Activated CD4-positive, alpha-beta memory T cell treated with anti-CD3 and anti-CD28 coated beads, Interleukin-2, amount 10 ng/mL, durations not matched to agents 7 days and 5 days (primary cell): ENCODE results near the gene DNAH10. TPM values are rescaled to one million over a fixed set of nuclear protein-coding genes. Genes with fewer than 3 reads are reported as not detected.
"Not testable (repeated sequence)": the region's sequence is repeated elsewhere in the genome, so short reads cannot be mapped to it uniquely, and the experiment has no call there.

Experiments used
- CTCF ChIA-PET: fragments of 350-600 bp; sonication (Branson Sonifier 250); formaldehyde crosslinking; loops from one replicate; lab custom pipeline; 2021; ENCODE audit warnings: antibody characterized with exemption, inconsistent platforms; lab: Charles Lee
- POLR2A ChIA-PET: fragments of 350-600 bp; sonication (Branson Sonifier 250); formaldehyde crosslinking; loops from one replicate; lab custom pipeline; 2021; ENCODE audit warnings: antibody characterized with exemption; lab: Charles Lee
- DNase-seq: peaks from one replicate; pipeline ENCODE4 v3.0.0-alpha.2; 2020
- H3K27ac Mint-ChIP-seq: one replicate; pipeline ENCODE4 v1.8.0; 2021; ENCODE audit warnings: mild to moderate bottlenecking, mixed read lengths
- H3K27me3 Mint-ChIP-seq: one replicate; pipeline ENCODE4 v1.8.0; 2021; ENCODE audit warnings: mixed read lengths
- H3K36me3 Mint-ChIP-seq: one replicate; pipeline ENCODE4 v1.8.0; 2021; ENCODE audit warnings: low read depth, mixed read lengths
- H3K4me1 Mint-ChIP-seq: one replicate; pipeline ENCODE4 v1.8.0; 2021; ENCODE audit warnings: mixed read lengths
- H3K4me3 Mint-ChIP-seq: one replicate; pipeline ENCODE4 v1.8.0; 2021; ENCODE audit warnings: mild to moderate bottlenecking, mixed read lengths
- H3K9me3 Mint-ChIP-seq: one replicate; pipeline ENCODE4 v1.8.0; 2021; ENCODE audit warnings: mixed read lengths
- total RNA-seq, 2 experiments: library from RNA; stranded (reverse); gene quantifications; one replicate each; pipeline ENCODE4 v1.2.3, GENCODE V29; 2021

Gene DNAH10
- total RNA-seq, 2 experiments from 2014 or later, result 0.13 TPM; not detected in 1

- POLR2A ChIA-PET, result no interaction called here
- CTCF ChIA-PET, result no interaction called here
Measured at GRCh38 chr12:123941624-123942237, 179.6 kb downstream of the DNAH10 start.

DNA sequence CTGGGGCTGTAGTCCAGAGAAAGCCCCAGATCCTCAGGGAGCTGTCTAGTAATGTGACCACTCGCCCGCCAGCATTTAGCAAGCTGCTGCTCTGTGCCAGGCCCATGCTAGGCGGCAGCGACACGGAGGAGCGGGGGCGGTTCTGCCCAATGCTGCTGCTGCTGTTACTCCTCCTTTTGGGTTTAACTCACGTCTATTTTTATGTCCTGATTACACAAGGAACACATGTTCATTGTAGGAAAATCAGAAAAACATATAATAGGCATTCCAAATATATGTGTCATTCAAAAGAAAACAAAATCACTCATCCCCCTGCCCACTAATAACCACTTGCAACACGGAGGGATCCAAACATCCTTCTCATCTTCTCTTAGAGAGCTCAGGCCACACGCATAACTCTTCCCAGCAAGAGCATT is 180.1 kb downstream of the DNAH10 start:
- ChIA-PET POLR2A (no interaction called here), CTCF (no interaction called here)
- Mint-ChIP-seq H3K36me3 (peaks cover 13% of the 10 kb centered on the region), H3K4me3 (no peak overlapping the region), H3K27ac (no peak overlapping the region), H3K4me1 (peaks cover 20% of the 10 kb centered on the region), H3K27me3 (no peaks in the 10 kb centered on the region), H3K9me3 (no peaks in the 10 kb centered on the region)
- DNase-seq, result no peak

More at GRCh38 chr12:123941624-123942237, 179.6 kb downstream of the DNAH10 start:
- Mint-ChIP-seq H3K9me3 (no peaks in the 10 kb centered on the region), H3K4me1 (peaks cover 21% of the 10 kb centered on the region), H3K27ac (no peak overlapping the region), H3K4me3 (no peak overlapping the region), H3K36me3 (peaks cover 15% of the 10 kb centered on the region), H3K27me3 (no peaks in the 10 kb centered on the region)
- no peak for DNase-seq

- ChIA-PET CTCF (no interaction called here), POLR2A (no interaction called here)
- no peaks in the 10 kb centered on the region for H3K27me3 Mint-ChIP-seq
- peaks cover 12% of the 10 kb centered on the region for H3K4me1 Mint-ChIP-seq
- no peaks in the 10 kb centered on the region for H3K9me3 Mint-ChIP-seq
- no peak overlapping the region for H3K4me3 Mint-ChIP-seq
- no peak for DNase-seq
- H3K27ac Mint-ChIP-seq, result no peak overlapping the region
- H3K36me3 Mint-ChIP-seq, result peaks cover 9% of the 10 kb centered on the region
Measured at GRCh38 chr12:123942911-123943648, 181.0 kb downstream of the DNAH10 start.

- Mint-ChIP-seq H3K27me3 (no peaks in the 10 kb centered on the region), H3K36me3 (peaks cover 9% of the 10 kb centered on the region), H3K9me3 (no peaks in the 10 kb centered on the region), H3K4me3 (no peak overlapping the region), H3K4me1 (peaks cover 4% of the 10 kb centered on the region), H3K27ac (no peak overlapping the region)
- ChIA-PET CTCF (no interaction called here), POLR2A (no interaction called here)
- no peak for DNase-seq
Measured at GRCh38 chr12:123943816-123944215, 181.7 kb downstream of the DNAH10 start.

DNA sequence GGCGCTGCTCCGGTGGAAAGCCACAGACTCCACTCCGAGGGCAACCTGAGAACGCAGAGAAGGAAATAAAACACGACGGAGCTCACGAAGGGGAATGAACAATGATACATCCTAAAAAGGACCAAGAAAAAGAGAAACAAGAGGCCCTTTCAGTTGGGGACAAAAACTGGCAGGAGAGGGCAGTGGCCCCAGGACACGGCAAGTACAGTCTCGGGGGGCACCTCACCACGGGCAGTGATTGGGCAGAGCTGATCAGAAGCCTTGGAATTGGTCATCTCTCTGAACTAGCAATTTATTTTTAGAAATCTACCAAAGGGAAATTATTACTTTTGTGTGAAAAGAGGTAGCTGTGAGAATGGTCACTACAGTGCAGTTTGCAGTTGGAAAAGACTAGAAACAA is 182.6 kb downstream of the DNAH10 start:
- Mint-ChIP-seq H3K27me3 (no peaks in the 10 kb centered on the region), H3K27ac (no peak overlapping the region), H3K36me3 (peaks cover 9% of the 10 kb centered on the region), H3K4me1 (no peaks in the 10 kb centered on the region), H3K9me3 (no peaks in the 10 kb centered on the region), H3K4me3 (no peak overlapping the region)
- ChIA-PET CTCF (no interaction called here), POLR2A (no interaction called here)
- no peak for DNase-seq

- Mint-ChIP-seq H3K27ac (no peak overlapping the region), H3K36me3 (peaks cover 9% of the 10 kb centered on the region), H3K9me3 (no peaks in the 10 kb centered on the region), H3K27me3 (no peaks in the 10 kb centered on the region), H3K4me3 (no peak overlapping the region), H3K4me1 (no peaks in the 10 kb centered on the region)
- ChIA-PET CTCF (no interaction called here), POLR2A (no interaction called here)
- no peak for DNase-seq
Measured at GRCh38 chr12:123945287-123946151, 183.4 kb downstream of the DNAH10 start.

DNA sequence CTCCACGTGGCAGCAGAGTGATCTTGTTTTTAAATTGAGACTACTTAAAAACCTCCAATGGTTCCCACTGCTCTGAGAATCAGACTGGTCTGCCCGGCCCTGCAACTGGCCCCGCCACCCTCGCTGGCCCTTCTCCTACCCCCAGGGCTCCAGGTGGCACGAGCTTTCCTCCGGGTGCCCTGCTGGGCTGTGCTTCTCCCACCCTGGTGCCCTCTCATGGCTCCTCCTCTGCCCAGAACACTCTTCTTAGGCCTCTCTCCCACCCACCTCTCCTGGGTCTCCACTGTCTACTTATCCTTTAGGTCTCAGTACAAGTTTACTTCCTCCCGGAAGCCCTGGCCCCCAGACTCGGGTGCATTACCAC is 184.0 kb downstream of the DNAH10 start:
- H3K9me3 Mint-ChIP-seq, result no peaks in the 10 kb centered on the region
- H3K36me3 Mint-ChIP-seq, result peaks cover 9% of the 10 kb centered on the region
- POLR2A ChIA-PET, result no interaction called here
- no peaks in the 10 kb centered on the region for H3K27me3 Mint-ChIP-seq
- H3K4me3 Mint-ChIP-seq, result no peak overlapping the region
- no peak for DNase-seq
- CTCF ChIA-PET, result no interaction called here
- H3K4me1 Mint-ChIP-seq, result no peaks in the 10 kb centered on the region
- H3K27ac Mint-ChIP-seq, result no peak overlapping the region

DNA sequence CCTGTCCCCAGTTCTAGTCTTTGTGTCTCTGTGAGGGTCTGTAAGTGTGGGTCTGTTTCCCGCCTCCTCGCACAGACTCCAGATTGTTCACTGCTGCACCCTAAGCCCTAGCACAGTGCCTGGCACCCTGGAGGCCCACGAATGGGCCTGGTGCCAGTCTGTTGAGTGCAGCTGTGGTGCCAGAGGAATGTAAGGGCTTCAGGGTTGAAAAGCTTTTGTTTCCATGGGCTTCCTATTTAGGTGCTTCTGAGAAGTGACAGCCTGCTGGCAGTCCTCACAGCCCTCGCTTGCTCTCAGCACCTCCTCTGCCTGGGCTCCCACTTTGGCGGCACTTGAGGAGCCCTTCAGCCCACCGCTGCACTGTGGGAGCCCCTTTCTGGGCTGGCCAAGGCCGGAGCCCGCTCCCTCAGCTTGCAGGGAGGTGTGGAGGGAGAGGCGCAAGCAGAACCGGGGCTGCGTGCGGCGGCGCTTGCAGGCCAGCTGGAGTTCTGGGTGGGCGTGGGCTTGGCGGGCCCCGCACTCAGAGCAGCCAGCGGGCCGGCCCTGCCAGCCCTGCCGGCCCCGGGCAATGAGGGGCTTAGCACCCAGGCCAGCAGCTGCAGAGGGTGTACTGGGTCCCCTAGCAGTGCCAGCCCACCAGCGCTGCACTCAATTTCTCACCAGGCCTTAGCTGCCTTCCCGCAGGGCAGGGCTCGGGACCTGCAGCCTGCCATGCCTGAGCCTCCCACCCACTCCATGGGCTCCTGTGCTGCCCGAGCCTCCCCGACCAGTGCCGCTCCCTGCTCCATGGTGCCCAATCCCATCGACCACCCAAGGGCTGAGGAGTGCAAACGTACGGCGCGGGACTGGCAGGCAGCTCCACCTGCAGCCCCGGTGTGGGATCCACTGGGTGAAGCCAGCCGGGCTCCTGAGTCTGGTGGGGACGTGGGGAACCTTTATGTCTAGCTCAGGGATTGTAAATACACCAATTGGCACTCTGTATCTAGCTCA is 184.7 kb downstream of the DNAH10 start:
- POLR2A ChIA-PET, CTCF ChIA-PET, H3K9me3 Mint-ChIP-seq, H3K4me1 Mint-ChIP-seq, H3K27ac Mint-ChIP-seq, DNase-seq, H3K4me3 Mint-ChIP-seq, H3K36me3 Mint-ChIP-seq, H3K27me3 Mint-ChIP-seq: not testable (repeated sequence)

DNA sequence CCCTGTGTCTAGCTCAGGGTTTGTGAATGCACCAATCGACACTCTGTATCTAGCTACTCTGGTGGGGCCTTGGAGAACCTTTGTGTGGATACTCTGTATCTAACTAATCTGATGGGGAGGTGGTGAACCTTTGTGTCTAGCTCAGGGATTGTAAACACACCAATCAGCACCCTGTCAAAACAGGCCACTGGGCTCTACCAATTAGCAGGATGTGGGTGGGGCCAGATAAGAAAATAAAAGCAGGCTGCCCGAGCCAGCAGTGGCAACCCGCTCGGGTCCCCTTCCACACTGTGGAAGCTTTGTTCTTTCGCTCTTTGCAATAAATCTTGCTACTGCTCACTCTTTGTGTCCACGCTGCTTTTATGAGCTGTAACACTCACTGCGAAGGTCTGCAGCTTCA is 185.4 kb downstream of the DNAH10 start:
- H3K4me3 Mint-ChIP-seq, H3K27me3 Mint-ChIP-seq, H3K9me3 Mint-ChIP-seq, H3K4me1 Mint-ChIP-seq, CTCF ChIA-PET, H3K27ac Mint-ChIP-seq, DNase-seq, H3K36me3 Mint-ChIP-seq, POLR2A ChIA-PET: not testable (repeated sequence)

DNA sequence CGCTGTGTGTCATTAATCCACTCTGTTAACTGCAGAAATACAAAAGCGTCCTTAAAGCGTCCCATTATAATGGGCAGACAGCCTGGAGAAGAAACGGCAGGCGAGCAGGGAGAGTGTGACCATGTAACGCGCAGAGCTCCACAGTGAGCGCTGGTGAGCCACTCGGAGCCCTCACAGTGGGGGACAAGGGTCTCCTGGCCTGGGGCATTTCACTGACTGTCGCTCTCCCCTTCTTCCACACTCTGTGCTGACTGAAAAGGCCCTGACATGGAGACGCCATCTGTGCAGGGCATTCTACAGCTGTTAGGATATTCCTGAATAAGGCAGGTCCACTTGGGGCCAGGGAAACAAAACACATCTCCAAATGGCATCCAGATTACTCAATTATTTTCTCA is 186.3 kb downstream of the DNAH10 start:
- Mint-ChIP-seq H3K27ac (no peak overlapping the region), H3K4me3 (no peak overlapping the region), H3K36me3 (no peaks in the 10 kb centered on the region), H3K27me3 (no peaks in the 10 kb centered on the region), H3K4me1 (no peaks in the 10 kb centered on the region), H3K9me3 (no peaks in the 10 kb centered on the region)
- ChIA-PET POLR2A (no interaction called here), CTCF (no interaction called here)
- no peak for DNase-seq

GRCh38 chr12:123948796-123949769 is 187.0 kb downstream of the DNAH10 start:
- Mint-ChIP-seq H3K4me3 (no peak overlapping the region), H3K9me3 (no peaks in the 10 kb centered on the region), H3K27me3 (no peaks in the 10 kb centered on the region), H3K36me3 (no peaks in the 10 kb centered on the region), H3K27ac (no peak overlapping the region), H3K4me1 (no peaks in the 10 kb centered on the region)
- ChIA-PET POLR2A (no interaction called here), CTCF (no interaction called here)
- no peak for DNase-seq

DNA sequence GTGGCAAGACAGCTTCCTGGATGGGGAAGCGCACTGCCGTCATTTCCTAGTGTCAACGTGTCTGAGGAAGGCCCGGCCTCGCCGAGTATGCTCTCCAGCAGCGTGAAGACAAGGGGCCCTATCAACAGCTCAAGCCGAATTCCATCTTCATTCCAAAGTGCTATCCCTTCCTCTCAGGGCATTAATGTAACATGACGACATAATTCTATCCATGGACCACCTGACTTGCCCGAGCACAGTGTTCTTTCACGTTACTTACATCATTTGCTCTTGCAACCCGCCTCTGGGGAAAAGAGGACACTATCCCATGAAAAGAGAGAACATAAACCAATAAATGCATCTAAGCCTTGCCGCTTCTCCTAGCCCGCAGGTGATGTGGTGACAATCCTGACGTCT is 187.7 kb downstream of the DNAH10 start:
- Mint-ChIP-seq H3K27me3 (no peaks in the 10 kb centered on the region), H3K9me3 (no peaks in the 10 kb centered on the region), H3K4me3 (no peak overlapping the region), H3K36me3 (no peaks in the 10 kb centered on the region), H3K27ac (no peak overlapping the region), H3K4me1 (no peaks in the 10 kb centered on the region)
- no peak for DNase-seq
- ChIA-PET CTCF (no interaction called here), POLR2A (no interaction called here)
